Measurements from ENCODE around the gene SMARCC2. TPM values are rescaled to one million over a fixed set of nuclear protein-coding genes. Genes with fewer than 3 reads are reported as not detected.

Gene SMARCC2
- total and polyA plus RNA-seq, 2 of the 13 experiments (the other 11 are each of a cell fraction or from before 2014, with no cell fraction given) = 21.3 to 24.1 TPM

DNA sequence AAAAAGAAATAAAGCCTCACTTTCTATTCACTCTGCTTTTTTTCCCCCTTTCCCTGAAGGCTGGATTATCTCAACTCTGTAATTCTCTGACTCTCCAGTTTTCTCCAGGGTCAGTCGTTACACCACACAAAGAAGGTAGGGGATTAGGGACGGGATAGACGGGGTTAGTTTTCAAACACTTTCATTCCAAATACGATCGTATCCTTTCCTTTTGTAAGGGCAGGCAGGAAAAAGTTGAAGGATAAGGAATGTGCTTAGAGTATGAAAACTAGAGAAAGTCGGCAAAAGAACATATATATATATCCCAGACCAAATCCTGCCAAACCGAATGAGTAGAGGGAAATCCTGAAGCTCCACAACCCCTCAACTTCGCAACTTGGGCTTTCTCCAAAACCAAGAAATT lies 61.8 kb downstream of the SMARCC2 start (continued):
- TF ChIP-seq, protein P1, sequence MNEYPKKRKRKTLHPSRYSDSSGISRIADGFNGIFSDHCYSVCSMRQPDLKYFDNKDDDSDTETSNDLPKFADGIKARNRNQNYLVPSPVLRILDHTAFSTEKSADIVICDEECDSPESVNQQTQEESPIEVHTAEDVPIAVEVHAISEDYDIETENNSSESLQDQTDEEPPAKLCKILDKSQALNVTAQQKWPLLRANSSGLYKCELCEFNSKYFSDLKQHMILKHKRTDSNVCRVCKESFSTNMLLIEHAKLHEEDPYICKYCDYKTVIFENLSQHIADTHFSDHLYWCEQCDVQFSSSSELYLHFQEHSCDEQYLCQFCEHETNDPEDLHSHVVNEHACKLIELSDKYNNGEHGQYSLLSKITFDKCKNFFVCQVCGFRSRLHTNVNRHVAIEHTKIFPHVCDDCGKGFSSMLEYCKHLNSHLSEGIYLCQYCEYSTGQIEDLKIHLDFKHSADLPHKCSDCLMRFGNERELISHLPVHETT (CRISPR knock-in tag; conservative IDR thresholded peaks at IDR 0.05) = no peak
- TF ChIP-seq ZNF432 (CRISPR knock-in tag; IDR thresholded peaks at IDR 0.05; ENCODE audit: borderline replicate concordance) (no peak), IRX3 (CRISPR knock-in tag; IDR thresholded peaks at IDR 0.05; ENCODE audit: borderline replicate concordance, low read depth) (no peak), ZNF850 (CRISPR knock-in tag; conservative IDR thresholded peaks at IDR 0.05) (no peak), ZFY (CRISPR knock-in tag; IDR thresholded peaks at IDR 0.05) (no peak), ZNF766 (CRISPR knock-in tag; IDR thresholded peaks at IDR 0.05; ENCODE audit: borderline replicate concordance) (0 out of 2 replicates have a peak, but pooled peaks have one; percentile 9), BCL6 (CRISPR knock-in tag; IDR thresholded peaks at IDR 0.05) (no peak), MTF2 (CRISPR knock-in tag; IDR thresholded peaks at IDR 0.05; ENCODE audit: borderline replicate concordance) (no peak), ZSCAN30 (CRISPR knock-in tag; IDR thresholded peaks at IDR 0.05) (no peak), SAP130 (CRISPR knock-in tag; IDR thresholded peaks at IDR 0.05; ENCODE audit: low read depth) (no peak), ZSCAN9 (CRISPR knock-in tag; IDR thresholded peaks at IDR 0.05; ENCODE audit: borderline replicate concordance) (no peak), ZNF44 (CRISPR knock-in tag; IDR thresholded peaks at IDR 0.05) (0 out of 2 replicates have a peak, but pooled peaks have one; percentile 3), ZNF569 (CRISPR knock-in tag; IDR thresholded peaks at IDR 0.05; ENCODE audit: borderline replicate concordance) (no peak), LCORL (IDR thresholded peaks at IDR 0.05) (no peak), LCORL (CRISPR knock-in tag; IDR thresholded peaks at IDR 0.05) (0 out of 2 replicates have a peak, but pooled peaks have one; percentile 14), ASH2L (IDR thresholded peaks at IDR 0.05; ENCODE audit: insufficient read length, low read depth, low read length) (peak; percentile 18)
- TF ChIP-seq, protein P2, sequence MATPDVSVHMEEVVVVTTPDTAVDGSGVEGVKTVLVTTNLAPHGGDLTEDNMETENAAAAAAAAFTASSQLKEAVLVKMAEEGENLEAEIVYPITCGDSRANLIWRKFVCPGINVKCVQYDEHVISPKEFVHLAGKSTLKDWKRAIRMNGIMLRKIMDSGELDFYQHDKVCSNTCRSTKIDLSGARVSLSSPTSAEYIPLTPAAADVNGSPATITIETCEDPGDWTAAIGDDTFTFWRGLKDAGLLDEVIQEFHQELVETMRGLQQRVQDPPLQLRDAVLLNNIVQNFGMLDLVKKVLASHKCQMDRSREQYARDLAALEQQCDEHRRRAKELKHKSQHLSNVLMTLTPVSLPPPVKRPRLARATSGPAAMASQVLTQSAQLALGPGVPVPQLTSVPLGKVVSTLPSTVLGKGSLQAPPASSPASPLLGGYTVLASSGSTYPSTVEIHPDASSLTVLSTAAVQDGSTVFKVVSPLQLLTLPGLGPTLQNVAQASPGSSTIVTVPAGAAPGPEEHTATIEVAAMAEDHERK (CRISPR knock-in tag; IDR thresholded peaks at IDR 0.05; ENCODE audit: low read depth) = no peak
- TF ChIP-seq, protein P3, sequence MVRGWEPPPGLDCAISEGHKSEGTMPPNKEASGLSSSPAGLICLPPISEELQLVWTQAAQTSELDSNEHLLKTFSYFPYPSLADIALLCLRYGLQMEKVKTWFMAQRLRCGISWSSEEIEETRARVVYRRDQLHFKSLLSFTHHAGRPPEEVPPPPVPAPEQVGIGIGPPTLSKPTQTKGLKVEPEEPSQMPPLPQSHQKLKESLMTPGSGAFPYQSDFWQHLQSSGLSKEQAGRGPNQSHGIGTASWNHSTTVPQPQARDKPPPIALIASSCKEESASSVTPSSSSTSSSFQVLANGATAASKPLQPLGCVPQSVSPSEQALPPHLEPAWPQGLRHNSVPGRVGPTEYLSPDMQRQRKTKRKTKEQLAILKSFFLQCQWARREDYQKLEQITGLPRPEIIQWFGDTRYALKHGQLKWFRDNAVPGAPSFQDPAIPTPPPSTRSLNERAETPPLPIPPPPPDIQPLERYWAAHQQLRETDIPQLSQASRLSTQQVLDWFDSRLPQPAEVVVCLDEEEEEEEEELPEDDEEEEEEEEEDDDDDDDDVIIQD (CRISPR knock-in tag; IDR thresholded peaks at IDR 0.05; ENCODE audit: low read depth) = no peak
- TF ChIP-seq, protein P4, sequence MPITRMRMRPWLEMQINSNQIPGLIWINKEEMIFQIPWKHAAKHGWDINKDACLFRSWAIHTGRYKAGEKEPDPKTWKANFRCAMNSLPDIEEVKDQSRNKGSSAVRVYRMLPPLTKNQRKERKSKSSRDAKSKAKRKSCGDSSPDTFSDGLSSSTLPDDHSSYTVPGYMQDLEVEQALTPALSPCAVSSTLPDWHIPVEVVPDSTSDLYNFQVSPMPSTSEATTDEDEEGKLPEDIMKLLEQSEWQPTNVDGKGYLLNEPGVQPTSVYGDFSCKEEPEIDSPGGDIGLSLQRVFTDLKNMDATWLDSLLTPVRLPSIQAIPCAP (CRISPR knock-in tag; IDR thresholded peaks at IDR 0.05; ENCODE audit: low read depth) = no peak
- TF ChIP-seq, protein P5, sequence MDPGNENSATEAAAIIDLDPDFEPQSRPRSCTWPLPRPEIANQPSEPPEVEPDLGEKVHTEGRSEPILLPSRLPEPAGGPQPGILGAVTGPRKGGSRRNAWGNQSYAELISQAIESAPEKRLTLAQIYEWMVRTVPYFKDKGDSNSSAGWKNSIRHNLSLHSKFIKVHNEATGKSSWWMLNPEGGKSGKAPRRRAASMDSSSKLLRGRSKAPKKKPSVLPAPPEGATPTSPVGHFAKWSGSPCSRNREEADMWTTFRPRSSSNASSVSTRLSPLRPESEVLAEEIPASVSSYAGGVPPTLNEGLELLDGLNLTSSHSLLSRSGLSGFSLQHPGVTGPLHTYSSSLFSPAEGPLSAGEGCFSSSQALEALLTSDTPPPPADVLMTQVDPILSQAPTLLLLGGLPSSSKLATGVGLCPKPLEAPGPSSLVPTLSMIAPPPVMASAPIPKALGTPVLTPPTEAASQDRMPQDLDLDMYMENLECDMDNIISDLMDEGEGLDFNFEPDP (CRISPR knock-in tag; conservative IDR thresholded peaks at IDR 0.05) = no peak
- TF ChIP-seq, protein P6, sequence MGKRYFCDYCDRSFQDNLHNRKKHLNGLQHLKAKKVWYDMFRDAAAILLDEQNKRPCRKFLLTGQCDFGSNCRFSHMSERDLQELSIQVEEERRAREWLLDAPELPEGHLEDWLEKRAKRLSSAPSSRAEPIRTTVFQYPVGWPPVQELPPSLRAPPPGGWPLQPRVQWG (CRISPR knock-in tag; IDR thresholded peaks at IDR 0.05; ENCODE audit: borderline replicate concordance, low read depth) = no peak
